ENCODE data around the gene UBE2L6. TPM values are rescaled to one million over a fixed set of nuclear protein-coding genes. Genes with fewer than 3 reads are reported as not detected.

The UBE2L6 gene
- total RNA-seq, 8 experiments from 2014 or later = 22.6 to 177 (median 52.5) TPM

DNA sequence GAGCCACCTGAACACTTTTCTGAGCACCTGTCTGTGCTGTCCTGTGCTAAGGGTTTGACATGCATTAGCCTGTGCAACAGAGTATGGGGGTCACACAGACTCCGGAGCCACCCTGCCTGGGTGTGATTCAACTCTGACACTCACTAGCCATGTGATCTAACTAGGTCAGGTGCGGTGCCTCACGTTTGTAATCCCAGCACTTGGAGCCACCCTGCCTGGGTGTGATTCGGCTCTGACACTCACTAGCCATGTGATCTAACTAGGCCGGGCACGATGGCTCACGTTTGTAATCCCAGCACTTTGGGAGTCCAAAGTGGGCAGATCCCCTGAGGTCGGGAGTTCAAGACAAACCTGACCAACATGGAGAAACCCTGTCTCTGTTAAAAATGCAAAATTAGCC is 11.4 kb downstream of the UBE2L6 start:
- Histone ChIP-seq H3K4me3 (no peak overlapping the region), H3K27ac (no peak overlapping the region), H3K4me1 (replicated peaks in 1 of 2) (no peaks in the 10 kb centered on the region)
- ATAC-seq (replicated peaks in 6 of 8) = no peak
- in situ Hi-C loops (cut with MboI; ENCODE audit: low pct_unique_long_range_greater_than_20kb in 2 of 9, low sequenced_read_pairs in 9 of 9, unreplicated experiment in 9 of 9) = no loop called here
- WGBS, 10 experiments = 17 to 87% (median 75%) methylated on average over 1 to 6 of the region's 8 CpGs; no CpG with 5 or more reads in 5 of the 10 experiments

DNA sequence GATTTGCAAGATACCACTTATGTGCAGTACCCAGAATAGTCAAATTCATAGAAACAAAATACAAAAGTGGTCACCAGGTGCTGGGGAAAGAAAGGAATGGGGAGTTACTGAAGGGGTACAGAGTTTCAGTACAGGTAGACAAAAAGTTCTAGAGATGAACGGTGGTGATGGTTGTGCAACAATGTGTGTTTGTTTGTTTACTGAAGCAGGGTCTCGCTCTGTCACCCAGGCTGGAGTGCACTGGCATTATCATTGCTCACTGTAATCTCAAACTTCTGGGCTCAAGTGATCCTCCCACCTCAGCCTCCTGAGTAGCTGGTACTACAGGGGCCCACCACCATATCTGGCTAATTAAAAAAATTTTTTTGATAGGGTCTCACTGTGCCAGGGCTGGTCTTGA is 12.1 kb downstream of the UBE2L6 start:
- Histone ChIP-seq H3K4me3 (no peak overlapping the region), H3K27ac (no peak overlapping the region), H3K4me1 (replicated peaks in 1 of 2) (no peaks in the 10 kb centered on the region)
- WGBS, 10 experiments = 50 to 86% (median 82%) methylated on average over 1 of the region's 2 CpGs; no CpG with 5 or more reads in 6 of the 10 experiments
- no peak for ATAC-seq (replicated peaks in 6 of 8)
- in situ Hi-C loops (cut with MboI; ENCODE audit: low pct_unique_long_range_greater_than_20kb in 2 of 9, low sequenced_read_pairs in 9 of 9, unreplicated experiment in 9 of 9) = no loop called here

DNA sequence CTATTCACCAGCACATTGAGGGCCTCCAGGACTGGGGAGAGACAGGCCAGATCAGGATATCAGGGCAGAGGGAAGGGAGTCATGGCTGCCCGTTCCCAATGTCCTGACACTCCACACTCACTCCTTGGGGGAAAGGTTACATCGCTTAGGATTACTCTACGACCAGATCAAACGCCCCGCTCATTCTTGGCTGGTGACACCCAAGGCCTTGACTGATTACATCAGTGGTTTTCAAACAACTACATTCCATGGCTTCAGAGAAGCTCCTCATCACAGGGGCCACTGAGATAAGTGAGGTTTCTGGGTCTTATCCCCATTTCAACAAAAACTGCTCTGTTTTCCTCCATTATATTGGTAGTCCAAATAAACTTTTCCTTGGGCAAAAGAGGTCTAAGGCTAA is 15.0 kb downstream of the UBE2L6 start:
- Histone ChIP-seq H3K27ac (no peak overlapping the region), H3K4me1 (replicated peaks in 1 of 2) (no peaks in the 10 kb centered on the region), H3K4me3 (no peak overlapping the region)
- in situ Hi-C loops (cut with MboI; ENCODE audit: low pct_unique_long_range_greater_than_20kb in 2 of 9, low sequenced_read_pairs in 9 of 9, unreplicated experiment in 9 of 9) = no loop called here
- no peak for ATAC-seq (replicated peaks in 6 of 8)
- 91 to 100% (median 93%) methylated on average over 4 of the region's 5 CpGs; no CpG with 5 or more reads in 7 of the 10 experiments for WGBS, 10 experiments

DNA sequence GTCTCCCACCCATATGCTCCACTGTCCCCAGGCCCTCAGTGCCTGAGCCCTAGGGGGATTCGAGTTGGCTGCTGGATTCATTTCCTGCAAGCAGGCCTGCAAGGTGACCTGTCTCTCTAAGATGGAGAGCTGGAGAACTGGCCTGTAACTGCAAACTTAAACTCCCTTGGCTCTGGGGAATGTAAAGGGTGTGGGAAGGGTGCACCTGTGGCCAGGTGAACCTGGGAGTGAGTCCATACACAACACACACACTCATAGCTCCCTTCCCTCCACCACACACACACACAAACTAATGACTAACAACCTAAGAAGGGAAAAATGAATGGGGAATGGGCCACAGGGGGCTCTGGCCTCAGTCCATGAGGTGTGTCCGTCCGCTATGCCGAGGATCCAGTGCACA is 15.5 kb downstream of the UBE2L6 start:
- Histone ChIP-seq H3K4me3 (no peak overlapping the region), H3K4me1 (replicated peaks in 1 of 2) (no peaks in the 10 kb centered on the region), H3K27ac (no peak overlapping the region)
- no peak for ATAC-seq (replicated peaks in 6 of 8)
- in situ Hi-C loops (cut with MboI; ENCODE audit: low pct_unique_long_range_greater_than_20kb in 2 of 9, low sequenced_read_pairs in 9 of 9, unreplicated experiment in 9 of 9) = no loop called here
- WGBS, 10 experiments = 40 to 80% methylated on average over 1 of the region's 4 CpGs; no CpG with 5 or more reads in 8 of the 10 experiments

DNA sequence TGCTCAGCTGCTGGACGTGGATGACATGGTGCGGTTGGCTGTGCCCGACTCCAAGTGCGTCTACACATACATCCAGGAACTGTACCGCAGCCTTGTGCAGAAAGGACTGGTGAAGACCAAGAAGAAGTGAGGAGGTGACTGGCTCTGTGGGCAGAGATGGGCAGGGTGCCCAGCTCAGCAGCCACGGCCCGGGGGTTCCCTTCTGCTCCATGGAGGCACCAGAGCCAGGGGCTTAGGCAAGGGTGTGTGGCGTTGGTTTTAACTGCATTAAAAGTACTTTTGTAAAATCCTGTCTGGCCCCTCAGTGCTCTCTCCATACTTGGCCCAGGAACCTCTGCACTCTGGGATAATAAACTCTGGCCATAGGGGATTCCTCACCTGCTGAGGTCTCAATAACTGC is 17.5 kb downstream of the UBE2L6 start:
- Histone ChIP-seq H3K4me1 (replicated peaks in 1 of 2) (no peaks in the 10 kb centered on the region), H3K4me3 (no peak overlapping the region), H3K27ac (no peak overlapping the region)
- 84 to 100% (median 100%) methylated on average over 1 to 6 of the region's 8 CpGs; no CpG with 5 or more reads in 6 of the 10 experiments for WGBS, 10 experiments
- no peak for ATAC-seq (replicated peaks in 6 of 8)
- in situ Hi-C loops (cut with MboI; ENCODE audit: low pct_unique_long_range_greater_than_20kb in 2 of 9, low sequenced_read_pairs in 9 of 9, unreplicated experiment in 9 of 9) = loop anchor here in 1 of 9 experiments (25.0 kb wide), 1 partner anchor 188 kb away; no protein-coding TSS in a partner anchor

DNA sequence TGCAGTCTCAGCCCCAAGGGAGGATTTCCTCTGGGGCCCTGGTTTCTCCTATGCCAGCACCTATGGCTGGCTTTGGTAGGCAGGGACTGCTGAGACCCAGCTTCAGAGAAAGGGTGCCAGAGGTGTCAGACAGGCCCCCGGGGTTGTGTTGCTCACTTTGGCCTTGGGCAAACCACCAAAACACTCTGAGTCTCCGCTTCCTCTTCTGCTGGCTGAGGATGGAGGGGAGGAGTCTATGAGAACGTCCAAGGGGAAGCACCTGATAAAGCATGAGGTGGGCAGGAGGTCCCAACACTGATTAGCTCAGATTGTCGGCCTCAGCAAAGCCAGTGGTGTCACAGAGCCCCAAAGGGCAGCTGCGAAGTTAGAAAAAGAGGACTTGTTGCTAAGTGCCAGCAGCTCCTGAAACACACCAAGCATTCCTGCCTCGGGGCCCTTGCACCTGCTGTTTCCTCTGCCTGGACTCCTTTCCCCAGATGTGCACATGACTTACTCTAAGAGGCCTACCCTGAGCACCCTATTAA is 19.6 kb downstream of the UBE2L6 start:
- H3K4me3 ChIP-seq = no peak overlapping the region
- H3K4me1 ChIP-seq (replicated peaks in 1 of 2) = no peaks in the 10 kb centered on the region
- in situ Hi-C loops (cut with MboI; ENCODE audit: low pct_unique_long_range_greater_than_20kb in 2 of 9, low sequenced_read_pairs in 9 of 9, unreplicated experiment in 9 of 9) = loop anchor here in 1 of 9 experiments (25.0 kb wide), 1 partner anchor 186 kb away; no protein-coding TSS in a partner anchor
- ATAC-seq (replicated peaks in 6 of 8) = no peak
- WGBS, 10 experiments = 40 to 100% (median 60%) methylated on average over 1 to 5 of the region's 6 CpGs; no CpG with 5 or more reads in 4 of the 10 experiments
- no peak overlapping the region for H3K27ac ChIP-seq

DNA sequence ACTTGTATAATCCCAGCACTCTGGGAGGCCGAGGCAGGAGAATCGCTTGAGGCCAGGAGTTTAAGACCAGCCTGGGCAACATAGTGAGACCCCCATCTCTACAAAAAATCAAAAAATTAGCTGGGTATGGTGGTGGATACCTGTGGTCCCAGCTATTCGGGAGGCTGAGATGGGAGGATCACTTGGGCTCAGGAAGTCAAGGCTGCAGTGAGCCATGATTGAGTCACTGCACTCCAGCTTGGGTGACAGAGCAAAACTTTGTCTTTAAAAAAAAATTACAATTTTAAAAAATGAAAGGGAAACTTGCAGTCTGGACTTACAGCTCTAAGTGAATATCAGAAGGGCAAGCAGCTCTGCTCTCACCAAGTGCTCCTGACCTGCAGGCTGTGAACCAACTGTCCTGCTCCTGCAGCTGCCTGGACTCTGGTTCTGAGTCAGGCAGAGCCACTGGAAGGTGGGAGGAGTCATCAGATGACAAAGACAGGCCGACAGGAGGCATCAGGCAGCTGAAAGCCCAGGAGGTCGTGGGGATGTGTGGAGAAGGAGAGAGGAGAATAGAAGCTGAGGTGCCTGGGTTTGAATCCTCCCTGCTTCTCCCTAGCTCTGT is 20.5 kb downstream of the UBE2L6 start:
- in situ Hi-C loops (cut with MboI; ENCODE audit: low pct_unique_long_range_greater_than_20kb in 2 of 9, low sequenced_read_pairs in 9 of 9, unreplicated experiment in 9 of 9) = loop anchor here in 1 of 9 experiments (25.0 kb wide), 1 partner anchor 185 kb away; no protein-coding TSS in a partner anchor
- ATAC-seq (replicated peaks in 6 of 8) = peak; percentile 47 to 83 (median 73)
- H3K4me3 ChIP-seq = no peak overlapping the region
- no peak overlapping the region for H3K27ac ChIP-seq
- WGBS, 10 experiments = 0 to 100% (median 59%) methylated on average over 2 to 5 of the region's 5 CpGs; no CpG with 5 or more reads in 4 of the 10 experiments
- H3K4me1 ChIP-seq (replicated peaks in 1 of 2) = no peaks in the 10 kb centered on the region

DNA sequence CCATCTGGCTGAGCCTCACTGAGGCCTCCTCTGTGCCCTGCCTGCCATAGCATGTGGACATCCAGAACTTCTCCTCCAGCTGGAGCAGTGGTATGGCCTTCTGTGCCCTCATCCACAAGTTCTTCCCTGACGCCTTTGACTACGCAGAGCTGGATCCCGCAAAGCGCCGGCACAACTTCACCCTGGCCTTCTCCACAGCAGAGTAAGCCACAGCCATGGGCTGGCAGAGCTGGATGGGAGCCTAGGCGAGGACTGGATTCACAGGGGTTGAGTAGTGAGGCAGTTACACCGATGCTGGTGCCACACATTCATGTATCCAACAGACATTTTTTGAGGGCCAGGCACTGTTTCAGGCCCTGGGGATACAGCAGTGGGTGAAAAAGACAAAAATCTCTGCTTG is 21.0 kb downstream of the UBE2L6 start:
- WGBS, 10 experiments = 100% methylated on average over 5 of the region's 7 CpGs; no CpG with 5 or more reads in 9 of the 10 experiments
- Histone ChIP-seq H3K4me3 (no peak overlapping the region), H3K4me1 (replicated peaks in 1 of 2) (no peaks in the 10 kb centered on the region), H3K27ac (no peak overlapping the region)
- ATAC-seq (replicated peaks in 6 of 8) = no peak
- in situ Hi-C loops (cut with MboI; ENCODE audit: low pct_unique_long_range_greater_than_20kb in 2 of 9, low sequenced_read_pairs in 9 of 9, unreplicated experiment in 9 of 9) = loop anchor here in 1 of 9 experiments (25.0 kb wide), 1 partner anchor 184 kb away; no protein-coding TSS in a partner anchor

DNA sequence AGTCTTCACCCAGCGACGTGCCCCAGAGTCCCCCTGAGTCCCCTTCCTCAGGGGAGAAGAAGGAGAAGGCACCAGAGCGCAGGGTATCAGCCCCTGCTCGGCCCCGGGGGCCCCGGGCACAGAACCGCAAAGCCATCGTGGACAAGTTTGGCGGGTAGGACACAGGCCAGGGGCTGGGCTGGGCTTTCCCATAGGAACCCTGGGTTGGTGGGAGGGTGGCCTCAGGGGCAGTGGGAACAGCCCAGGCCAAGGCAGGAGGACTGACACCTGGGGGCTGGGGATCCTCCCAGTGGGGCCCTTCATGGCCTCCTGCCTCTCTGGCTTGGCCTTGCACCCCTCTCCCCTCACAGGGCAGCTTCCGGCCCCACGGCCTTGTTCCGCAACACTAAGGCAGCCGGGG is 21.6 kb downstream of the UBE2L6 start:
- no peak overlapping the region for H3K27ac ChIP-seq
- in situ Hi-C loops (cut with MboI; ENCODE audit: low pct_unique_long_range_greater_than_20kb in 2 of 9, low sequenced_read_pairs in 9 of 9, unreplicated experiment in 9 of 9) = loop anchor here in 1 of 9 experiments (25.0 kb wide), 1 partner anchor 184 kb away; no protein-coding TSS in a partner anchor
- no peak overlapping the region for H3K4me3 ChIP-seq
- H3K4me1 ChIP-seq (replicated peaks in 1 of 2) = no peaks in the 10 kb centered on the region
- no peak for ATAC-seq (replicated peaks in 6 of 8)
- 100% methylated on average over 2 of the region's 13 CpGs; no CpG with 5 or more reads in 9 of the 10 experiments for WGBS, 10 experiments

DNA sequence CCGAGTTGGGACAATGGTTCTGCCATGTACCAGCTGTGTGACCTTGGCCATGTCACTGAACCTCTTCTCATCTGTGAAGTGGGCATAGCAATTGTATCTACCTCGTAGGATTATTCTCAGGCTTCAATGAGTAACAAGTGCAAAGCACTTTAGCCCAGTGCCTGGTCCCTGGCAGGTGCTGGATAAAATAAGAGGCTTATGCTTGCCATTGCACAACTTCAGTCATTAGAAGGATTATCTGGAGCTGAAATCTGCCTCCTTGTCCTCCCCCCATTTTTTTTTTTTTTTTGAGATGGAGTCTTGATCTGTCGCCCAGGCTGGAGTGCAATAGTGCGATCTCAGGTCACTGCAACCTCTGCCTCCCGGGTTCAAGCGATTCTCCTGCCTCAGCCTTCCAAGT is 22.9 kb downstream of the UBE2L6 start:
- Histone ChIP-seq H3K4me3 (no peak overlapping the region), H3K27ac (no peak overlapping the region), H3K4me1 (replicated peaks in 1 of 2) (no peaks in the 10 kb centered on the region)
- in situ Hi-C loops (cut with MboI; ENCODE audit: low pct_unique_long_range_greater_than_20kb in 2 of 9, low sequenced_read_pairs in 9 of 9, unreplicated experiment in 9 of 9) = loop anchor here in 1 of 9 experiments (25.0 kb wide), 1 partner anchor 182 kb away; no protein-coding TSS in a partner anchor
- ATAC-seq (replicated peaks in 6 of 8) = no peak
- WGBS, 10 experiments = 30 to 96% (median 86%) methylated on average over 1 to 6 of the region's 6 CpGs; no CpG with 5 or more reads in 3 of the 10 experiments

DNA sequence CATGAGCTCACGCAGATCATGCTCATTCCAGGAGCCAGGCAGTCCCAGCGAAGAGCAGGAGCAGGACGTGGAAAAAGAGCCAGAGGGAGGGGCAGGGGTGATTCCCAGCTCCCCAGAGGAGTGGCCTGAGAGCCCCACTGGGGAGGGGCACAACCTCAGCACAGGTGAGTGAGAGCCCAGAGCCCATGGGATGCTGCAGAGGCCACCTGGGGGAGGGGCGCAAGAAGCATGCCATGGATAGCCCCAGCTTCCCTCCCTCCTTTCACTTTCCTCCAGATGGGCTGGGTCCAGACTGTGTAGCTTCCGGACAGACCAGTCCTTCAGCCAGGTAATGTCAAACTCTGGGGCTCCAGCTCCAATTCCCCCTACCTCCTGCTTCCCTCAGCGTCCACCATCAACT is 23.9 kb downstream of the UBE2L6 start:
- Histone ChIP-seq H3K4me3 (no peak overlapping the region), H3K4me1 (replicated peaks in 1 of 2) (no peaks in the 10 kb centered on the region), H3K27ac (no peak overlapping the region)
- in situ Hi-C loops (cut with MboI; ENCODE audit: low pct_unique_long_range_greater_than_20kb in 2 of 9, low sequenced_read_pairs in 9 of 9, unreplicated experiment in 9 of 9) = loop anchor here in 1 of 9 experiments (25.0 kb wide), 1 partner anchor 181 kb away; no protein-coding TSS in a partner anchor
- no peak for ATAC-seq (replicated peaks in 6 of 8)
- WGBS, 10 experiments = 40 to 100% (median 75%) methylated on average over 1 to 3 of the region's 6 CpGs; no CpG with 5 or more reads in 6 of the 10 experiments

DNA sequence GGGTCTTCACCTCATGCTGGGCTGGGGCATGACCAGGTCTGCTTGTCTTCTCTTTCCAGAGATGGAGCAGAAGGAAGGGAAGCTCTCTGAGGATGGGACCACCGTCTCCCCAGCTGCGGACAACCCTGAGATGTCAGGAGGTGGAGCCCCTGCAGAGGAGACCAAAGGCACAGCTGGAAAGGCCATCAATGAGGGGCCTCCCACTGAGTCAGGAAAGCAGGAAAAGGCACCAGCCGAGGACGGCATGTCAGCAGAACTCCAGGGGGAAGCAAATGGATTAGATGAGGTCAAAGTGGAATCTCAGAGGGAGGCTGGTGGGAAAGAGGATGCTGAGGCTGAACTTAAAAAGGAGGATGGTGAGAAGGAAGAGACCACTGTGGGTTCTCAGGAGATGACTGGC is 24.9 kb downstream of the UBE2L6 start:
- H3K27ac ChIP-seq = no peak overlapping the region
- H3K4me1 ChIP-seq (replicated peaks in 1 of 2) = no peaks in the 10 kb centered on the region
- WGBS, 10 experiments = 14 to 83% (median 40%) methylated on average over 1 to 2 of the region's 4 CpGs; no CpG with 5 or more reads in 3 of the 10 experiments
- H3K4me3 ChIP-seq = no peak overlapping the region
- in situ Hi-C loops (cut with MboI; ENCODE audit: low pct_unique_long_range_greater_than_20kb in 2 of 9, low sequenced_read_pairs in 9 of 9, unreplicated experiment in 9 of 9) = loop anchor here in 1 of 9 experiments (25.0 kb wide), 1 partner anchor 180 kb away; no protein-coding TSS in a partner anchor
- ATAC-seq (replicated peaks in 6 of 8) = no peak

DNA sequence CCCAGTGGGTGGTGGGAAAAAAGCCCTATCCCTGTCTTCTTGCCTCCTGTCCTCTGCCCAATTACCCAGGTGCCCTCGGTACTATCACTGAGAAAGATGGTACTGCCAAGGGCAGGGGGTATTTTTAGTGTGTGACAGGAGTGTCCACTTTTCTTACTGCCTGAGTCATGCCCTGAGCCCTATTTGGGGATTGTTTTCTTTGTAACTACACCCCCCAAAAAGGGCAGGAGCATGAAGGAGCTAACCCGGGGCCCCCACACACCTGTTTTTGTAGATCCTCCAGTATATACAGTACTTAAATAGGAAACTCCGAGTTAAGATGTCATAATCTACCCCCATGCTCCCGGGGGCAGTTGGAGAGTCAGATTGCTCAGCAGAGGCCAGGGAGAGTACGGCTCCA is 26.3 kb downstream of the UBE2L6 start:
- no peak overlapping the region for H3K4me3 ChIP-seq
- in situ Hi-C loops (cut with MboI; ENCODE audit: low pct_unique_long_range_greater_than_20kb in 2 of 9, low sequenced_read_pairs in 9 of 9, unreplicated experiment in 9 of 9) = loop anchor here in 1 of 9 experiments (25.0 kb wide), 1 partner anchor 179 kb away; no protein-coding TSS in a partner anchor
- 0 to 100% (median 80%) methylated on average over 1 to 4 of the region's 5 CpGs; no CpG with 5 or more reads in 3 of the 10 experiments for WGBS, 10 experiments
- no peak overlapping the region for H3K27ac ChIP-seq
- H3K4me1 ChIP-seq (replicated peaks in 1 of 2) = no peaks in the 10 kb centered on the region
- ATAC-seq (replicated peaks in 6 of 8) = no peak
